IPS-18a (cell line): Measurements from ENCODE around the gene MARCHF3.
A peak's percentile ranks its signal among the peaks of the same experiment; 100 is the strongest.

Experiments
- H3K27ac ChIP-seq: one replicate; pipeline ENCODE4 v1.5.1; 2013; ENCODE audit warnings: low read length
- H3K27me3 ChIP-seq: one replicate; pipeline ENCODE4 v1.6.1; 2013; ENCODE audit warnings: mild to moderate bottlenecking, low read length; ENCODE audit not compliant: control insufficient read depth, insufficient read depth
- H3K36me3 ChIP-seq: one replicate; pipeline ENCODE4 v1.6.1; 2013; ENCODE audit warnings: low read depth, low read length; ENCODE audit not compliant: control insufficient read depth
- H3K4me1 ChIP-seq: one replicate; pipeline ENCODE4 v1.6.1; 2013; ENCODE audit warnings: low read depth, low read length; ENCODE audit not compliant: control insufficient read depth
- H3K4me3 ChIP-seq: one replicate; pipeline ENCODE4 v1.5.1; 2013; ENCODE audit warnings: low read length
- H3K9ac ChIP-seq: one replicate; pipeline ENCODE4 v1.6.1; 2013; ENCODE audit warnings: mild to moderate bottlenecking, low read length, moderate library complexity
- H3K9me3 ChIP-seq: one replicate; pipeline ENCODE4 v1.6.1; 2013; ENCODE audit warnings: low read depth, low read length; ENCODE audit not compliant: control insufficient read depth

MARCHF3 gene

GRCh38 chr5:127030259-127031146 lies at the start of gene MARCHF3:
MARCHF3 (minus strand) TSS chr5:127030558; CDS start chr5:126918171, 112,387 bp downstream.
- Histone ChIP-seq H3K4me3 (peak within 1 kb of the TSS; percentile 88), H3K9me3 (no peaks in the 10 kb centered on the region), H3K27me3 (peaks cover 39% of the 10 kb centered on the region), H3K4me1 (peaks cover 16% of the 10 kb centered on the region), H3K27ac (no peak within 1 kb of the TSS), H3K9ac (peak within 1 kb of the TSS; percentile 47), H3K36me3 (no peaks in the 10 kb centered on the region)

GRCh38 chr5:127079994-127080491 lies 49.7 kb upstream of the MARCHF3 start:
- H3K27ac ChIP-seq: no peak overlapping the region
- no peaks in the 10 kb centered on the region for H3K36me3 ChIP-seq
- peaks cover 38% of the 10 kb centered on the region for H3K4me1 ChIP-seq
- H3K9me3 ChIP-seq: no peaks in the 10 kb centered on the region
- no peaks in the 10 kb centered on the region for H3K27me3 ChIP-seq
- peak overlapping the region; percentile 11 for H3K4me3 ChIP-seq
- H3K9ac ChIP-seq: peak overlapping the region; percentile 31

GRCh38 chr5:127077366-127077765 lies 47.0 kb upstream of the MARCHF3 start:
- Histone ChIP-seq H3K9me3 (no peaks in the 10 kb centered on the region), H3K9ac (no peak overlapping the region), H3K4me1 (peaks cover 38% of the 10 kb centered on the region), H3K4me3 (no peak overlapping the region), H3K36me3 (no peaks in the 10 kb centered on the region), H3K27ac (no peak overlapping the region), H3K27me3 (no peaks in the 10 kb centered on the region)

- no peak overlapping the region for H3K4me3 ChIP-seq
- H3K27me3 ChIP-seq: no peaks in the 10 kb centered on the region
These were observed 46.2 kb upstream of the MARCHF3 start for GRCh38 chr5:127076315-127077129.

GRCh38 chr5:127074466-127074865 lies 44.1 kb upstream of the MARCHF3 start:
- H3K4me1 ChIP-seq: peaks cover 36% of the 10 kb centered on the region
- no peaks in the 10 kb centered on the region for H3K36me3 ChIP-seq
- H3K9ac ChIP-seq: no peak overlapping the region
- no peak overlapping the region for H3K27ac ChIP-seq
- no peak overlapping the region for H3K4me3 ChIP-seq
- no peaks in the 10 kb centered on the region for H3K9me3 ChIP-seq
- no peaks in the 10 kb centered on the region for H3K27me3 ChIP-seq

More at GRCh38 chr5:127076315-127077129, 46.2 kb upstream of the MARCHF3 start:
- Histone ChIP-seq H3K4me1 (peaks cover 38% of the 10 kb centered on the region), H3K27ac (no peak overlapping the region), H3K36me3 (no peaks in the 10 kb centered on the region), H3K9ac (no peak overlapping the region), H3K9me3 (no peaks in the 10 kb centered on the region)

- H3K27me3 ChIP-seq: no peaks in the 10 kb centered on the region
- peaks cover 38% of the 10 kb centered on the region for H3K4me1 ChIP-seq
- H3K9me3 ChIP-seq: no peaks in the 10 kb centered on the region
- no peak within 1 kb of the TSS for H3K4me3 ChIP-seq
- no peak within 1 kb of the TSS for H3K9ac ChIP-seq
- no peak within 1 kb of the TSS for H3K27ac ChIP-seq
- no peaks in the 10 kb centered on the region for H3K36me3 ChIP-seq
These were observed 42.8 kb upstream of the MARCHF3 start, which contains the start of gene C5orf63 for GRCh38 chr5:127072861-127073846. C5orf63 (minus strand) TSS chr5:127073502; CDS start chr5:127058995, 14,507 bp downstream.

- no peaks in the 10 kb centered on the region for H3K36me3 ChIP-seq
- H3K9me3 ChIP-seq: no peaks in the 10 kb centered on the region
- H3K27ac ChIP-seq: no peak overlapping the region
- peaks cover 16% of the 10 kb centered on the region for H3K4me1 ChIP-seq
- no peaks in the 10 kb centered on the region for H3K27me3 ChIP-seq
- no peak overlapping the region for H3K9ac ChIP-seq
- no peak overlapping the region for H3K4me3 ChIP-seq
These were observed 39.9 kb upstream of the MARCHF3 start for GRCh38 chr5:127070243-127070642.

GRCh38 chr5:127068493-127069214 lies 38.3 kb upstream of the MARCHF3 start:
- no peak overlapping the region for H3K4me3 ChIP-seq
- no peak overlapping the region for H3K9ac ChIP-seq
- H3K4me1 ChIP-seq: peaks cover 16% of the 10 kb centered on the region
- H3K9me3 ChIP-seq: no peaks in the 10 kb centered on the region
- no peaks in the 10 kb centered on the region for H3K36me3 ChIP-seq
- no peaks in the 10 kb centered on the region for H3K27me3 ChIP-seq
- no peak overlapping the region for H3K27ac ChIP-seq

- H3K9me3 ChIP-seq: no peaks in the 10 kb centered on the region
- H3K27ac ChIP-seq: no peak overlapping the region
- no peak overlapping the region for H3K4me3 ChIP-seq
- no peak overlapping the region for H3K9ac ChIP-seq
- H3K4me1 ChIP-seq: peaks cover 18% of the 10 kb centered on the region
- H3K27me3 ChIP-seq: no peaks in the 10 kb centered on the region
- H3K36me3 ChIP-seq: no peaks in the 10 kb centered on the region
These were observed 36.4 kb upstream of the MARCHF3 start for GRCh38 chr5:127066721-127067120.

- H3K27ac ChIP-seq: no peak overlapping the region
- H3K4me1 ChIP-seq: peaks cover 5% of the 10 kb centered on the region
- no peaks in the 10 kb centered on the region for H3K27me3 ChIP-seq
- no peaks in the 10 kb centered on the region for H3K36me3 ChIP-seq
- H3K9ac ChIP-seq: no peak overlapping the region
- H3K9me3 ChIP-seq: no peaks in the 10 kb centered on the region
- H3K4me3 ChIP-seq: no peak overlapping the region
These were observed 34.0 kb upstream of the MARCHF3 start for GRCh38 chr5:127064253-127064840.
